GM23338 (cell line): Measurements from ENCODE around the gene PPIA. TPM values are rescaled to one million over a fixed set of nuclear protein-coding genes. Genes with fewer than 3 reads are reported as not detected.

Experiments used
- ATAC-seq: fragments of 200-7000 bp; cut with Tn5 transposase; 3 replicates; pipeline ENCODE4 v1.9.1; 2020
- DNase-seq: peaks from one replicate; pipeline ENCODE4 v3.0.0-alpha.2; 2015; ENCODE audit warnings: low spot score
- H2AFZ ChIP-seq: fragments of 200-600 bp; sonication (generic); 2 replicates; pipeline ENCODE4 v1.8.0; 2016; ENCODE audit warnings: antibody characterized with exemption, mild to moderate bottlenecking, moderate library complexity
- H3F3A ChIP-seq: fragments of 200-600 bp; sonication (generic); replicated peaks from 2 replicates; pipeline ENCODE4 v1.8.0; 2017; ENCODE audit warnings: antibody characterized with exemption, mixed run types, low read depth
- H3K27ac ChIP-seq: fragments of 200-600 bp; sonication (generic); 2 replicates; pipeline ENCODE4 v1.6.1; 2016; ENCODE audit warnings: low read depth
- H3K27me3 ChIP-seq: fragments of 200-600 bp; sonication (generic); 2 replicates; pipeline ENCODE4 v1.8.0; 2016; ENCODE audit warnings: mild to moderate bottlenecking, mixed run types, moderate library complexity; ENCODE audit not compliant: insufficient read depth
- H3K36me3 ChIP-seq: fragments of 200-600 bp; sonication (generic); 2 replicates; pipeline ENCODE4 v1.8.0; 2016; ENCODE audit warnings: mild to moderate bottlenecking; ENCODE audit not compliant: insufficient read depth
- H3K4me1 ChIP-seq: fragments of 200-600 bp; sonication (generic); 2 replicates; pipeline ENCODE4 v1.8.0; 2016; ENCODE audit warnings: mild to moderate bottlenecking, moderate library complexity; ENCODE audit not compliant: insufficient read depth
- H3K4me2 ChIP-seq: fragments of 200-600 bp; sonication (generic); 2 replicates; pipeline ENCODE4 v1.7.1; 2017; ENCODE audit warnings: mixed run types
- H3K4me3 ChIP-seq: fragments of 200-600 bp; sonication (generic); 2 replicates; pipeline ENCODE4 v1.6.1; 2016; ENCODE audit warnings: mixed run types
- H3K79me2 ChIP-seq: fragments of 200-600 bp; sonication (generic); replicated peaks from 2 replicates; pipeline ENCODE4 v1.8.0; 2017; ENCODE audit warnings: mild to moderate bottlenecking; ENCODE audit not compliant: insufficient read depth
- H3K9me2 ChIP-seq: fragments of 200-600 bp; sonication (generic); 2 replicates; pipeline ENCODE4 v1.8.0; 2017; ENCODE audit not compliant: insufficient read depth
- H4K20me1 ChIP-seq: fragments of 200-600 bp; sonication (generic); replicated peaks from 2 replicates; pipeline ENCODE4 v1.8.0; 2017; ENCODE audit warnings: mild to moderate bottlenecking; ENCODE audit not compliant: insufficient read depth
- H3K27ac Mint-ChIP-seq: 2 replicates; pipeline ENCODE4 v1.8.0; 2020; ENCODE audit warnings: inconsistent platforms, mild to moderate bottlenecking, moderate library complexity, mixed read lengths
- H3K27me3 Mint-ChIP-seq: 3 replicates; pipeline ENCODE4 v1.8.0; 2022; ENCODE audit warnings: low read depth, mild to moderate bottlenecking, moderate library complexity, mixed read lengths, inconsistent platforms; ENCODE audit not compliant: insufficient read depth, poor library complexity
- H3K36me3 Mint-ChIP-seq: 3 replicates; pipeline ENCODE4 v1.8.0; 2021; ENCODE audit warnings: low read depth, mild to moderate bottlenecking, inconsistent platforms, moderate library complexity, mixed read lengths
- H3K4me1 Mint-ChIP-seq: 3 replicates; pipeline ENCODE4 v1.8.0; 2020; ENCODE audit warnings: mild to moderate bottlenecking, inconsistent platforms, mixed read lengths
- H3K4me3 Mint-ChIP-seq: 3 replicates; pipeline ENCODE4 v1.8.0; 2021; ENCODE audit warnings: moderate library complexity, mild to moderate bottlenecking, inconsistent platforms, mixed read lengths
- H3K9me3 Mint-ChIP-seq: 3 replicates; pipeline ENCODE4 v1.8.0; 2020; ENCODE audit warnings: moderate library complexity, mild to moderate bottlenecking, inconsistent platforms, mixed read lengths
- CREB1 ChIP-seq: fragments of 250-450 bp; sonication (Bioruptor Pico); IDR thresholded peaks from 2 replicates; pipeline ENCODE4 v1.5.0; 2020; ENCODE audit warnings: low read depth, mild to moderate bottlenecking, moderate library complexity
- ETS1 ChIP-seq: IDR thresholded peaks from 2 replicates; pipeline ENCODE4 v1.6.1; 2016; ENCODE audit warnings: antibody characterized with exemption
- EZH2 ChIP-seq: fragments of 200-600 bp; sonication (generic); IDR thresholded peaks from one replicate; pipeline ENCODE4 v1.8.0; 2017; ENCODE audit warnings: antibody characterized with exemption, mild to moderate bottlenecking, low read depth; ENCODE audit not compliant: unreplicated experiment
- EZH2phosphoT487 ChIP-seq: fragments of 200-600 bp; sonication (generic); IDR thresholded peaks from one replicate; pipeline ENCODE4 v1.8.1; 2018; ENCODE audit warnings: antibody characterized with exemption; ENCODE audit not compliant: unreplicated experiment
- NANOG ChIP-seq: IDR thresholded peaks from 2 replicates; pipeline ENCODE4 v1.6.1; 2016; ENCODE audit warnings: antibody characterized with exemption, borderline replicate concordance
- POLR2AphosphoS5 ChIP-seq: IDR thresholded peaks from 2 replicates; pipeline ENCODE4 v1.6.1; 2016; ENCODE audit warnings: antibody characterized with exemption, low read depth
- REST ChIP-seq: IDR thresholded peaks from one replicate; pipeline ENCODE4 v1.6.1; 2018; ENCODE audit warnings: antibody characterized with exemption; ENCODE audit not compliant: unreplicated experiment
- STAT1 ChIP-seq: IDR thresholded peaks from one replicate; pipeline ENCODE4 v1.6.1; 2016; ENCODE audit warnings: antibody characterized with exemption; ENCODE audit not compliant: unreplicated experiment
- ZNF114 ChIP-seq: fragments of 250-450 bp; sonication (Bioruptor Pico); IDR thresholded peaks from 2 replicates; pipeline ENCODE4 v1.5.0; 2020; ENCODE audit warnings: mild to moderate bottlenecking, moderate library complexity
- ZNF331 ChIP-seq: fragments of 250-450 bp; sonication (Bioruptor Pico); IDR thresholded peaks from 2 replicates; pipeline ENCODE4 v1.5.0; 2020; ENCODE audit warnings: low read depth, mild to moderate bottlenecking, moderate library complexity
- polyA plus RNA-seq: library from polyadenylated mRNA; unstranded; fragments of >200 nt; fragmentation: Nextera tagmentation; extraction: Ambion mirVana; gene quantifications from 2 replicates; pipeline ENCODE4 v1.2.1, GENCODE V29; 2016
- total RNA-seq: library from RNA; depleted of rRNA; stranded (reverse); fragments of >200 nt; shearing (Covaris generic); gene quantifications from 2 replicates; pipeline ENCODE4 v1.2.3, GENCODE V29; 2014
- TF ChIP-seq, protein P1 (sequence below): fragments of 250-450 bp; sonication (Bioruptor Pico); IDR thresholded peaks from 2 replicates; pipeline ENCODE4 v1.5.0; 2020; ENCODE audit warnings: mild to moderate bottlenecking, moderate library complexity

PPIA gene
- total and polyA plus RNA-seq, 2 experiments from 2014 or later: 4,367 to 6,524 TPM

- DNase-seq: no peak
- no peaks in the 10 kb centered on the region; the same call in 1 of the 2 replicates for H3K36me3 ChIP-seq
- H3K4me2 ChIP-seq: no peak overlapping the region
- no peaks in the 10 kb centered on the region for H3K79me2 ChIP-seq
- H3K9me2 ChIP-seq: no peaks in the 10 kb centered on the region
- no peak overlapping the region for H2AFZ ChIP-seq
- H3K4me1 ChIP-seq: peaks cover 16% of the 10 kb centered on the region; the same call in 1 of the 2 replicates
- no peak overlapping the region for H3K4me3 ChIP-seq
- no peak for ATAC-seq
- Mint-ChIP-seq H3K36me3 (peaks cover 30% of the 10 kb centered on the region), H3K9me3 (no peaks in the 10 kb centered on the region), H3K4me1 (peaks cover 21% of the 10 kb centered on the region), H3K27ac (no peak overlapping the region), H3K27me3 (peaks cover 19% of the 10 kb centered on the region), H3K4me3 (no peak overlapping the region)
- TF ChIP-seq NANOG (no peak), POLR2AphosphoS5 (no peak), CREB1 (CRISPR knock-in tag) (no peak), EZH2 (no peak)
- 0 out of 2 replicates have a peak, but pooled peaks cover 3% of the 10 kb centered on the region for H3F3A ChIP-seq
- no peaks in the 10 kb centered on the region for H3K27me3 ChIP-seq
- H3K27ac ChIP-seq: no peak overlapping the region
- H4K20me1 ChIP-seq: peaks cover 7% of the 10 kb centered on the region; the same call in 1 of the 2 replicates
These were observed 26.6 kb upstream of the PPIA start for GRCh38 chr7:44769776-44770294.

DNA sequence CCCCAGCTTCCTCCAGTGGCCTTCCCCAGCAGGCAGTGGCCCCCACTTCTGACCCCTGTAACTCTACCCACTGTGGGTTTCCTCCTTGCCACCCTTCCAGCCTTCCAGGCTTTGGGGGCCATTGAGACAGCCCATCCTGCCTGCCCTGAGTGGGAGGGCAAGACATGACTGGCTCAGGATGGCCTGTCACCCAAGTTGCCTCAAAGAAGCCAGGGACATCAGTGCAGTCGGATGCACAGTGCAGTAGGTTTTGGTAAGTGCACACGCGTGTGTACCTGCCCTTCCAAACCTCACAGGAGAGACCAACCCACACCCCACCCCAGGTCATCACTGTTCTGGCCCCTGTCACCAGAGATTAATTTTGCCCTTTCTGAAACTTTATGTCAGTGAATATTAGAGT, 25.1 kb upstream of the PPIA start:
- Histone ChIP-seq H3K4me2 (no peak overlapping the region), H3F3A (0 out of 2 replicates have a peak, but pooled peaks cover 3% of the 10 kb centered on the region), H3K79me2 (no peaks in the 10 kb centered on the region), H3K27me3 (no peaks in the 10 kb centered on the region), H2AFZ (no peak overlapping the region), H3K4me3 (no peak overlapping the region), H3K36me3 (no peaks in the 10 kb centered on the region), H3K4me1 (peaks cover 16% of the 10 kb centered on the region; the same call in 1 of the 2 replicates), H4K20me1 (peaks cover 7% of the 10 kb centered on the region; the same call in 1 of the 2 replicates), H3K27ac (no peak overlapping the region), H3K9me2 (no peaks in the 10 kb centered on the region)
- no peak overlapping the region for H3K27ac Mint-ChIP-seq
- H3K9me3 Mint-ChIP-seq: no peaks in the 10 kb centered on the region
- H3K4me3 Mint-ChIP-seq: no peak overlapping the region
- peaks cover 19% of the 10 kb centered on the region for H3K36me3 Mint-ChIP-seq
- peaks cover 19% of the 10 kb centered on the region for H3K27me3 Mint-ChIP-seq
- ATAC-seq: no peak
- H3K4me1 Mint-ChIP-seq: peaks cover 21% of the 10 kb centered on the region
- DNase-seq: no peak
- TF ChIP-seq ZNF114 (CRISPR knock-in tag) (no peak), EZH2phosphoT487 (no peak), NANOG (no peak), ETS1 (no peak), CREB1 (CRISPR knock-in tag) (no peak), EZH2 (no peak), STAT1 (no peak), ZNF331 (CRISPR knock-in tag) (no peak), REST (no peak)
- TF ChIP-seq, protein P1, sequence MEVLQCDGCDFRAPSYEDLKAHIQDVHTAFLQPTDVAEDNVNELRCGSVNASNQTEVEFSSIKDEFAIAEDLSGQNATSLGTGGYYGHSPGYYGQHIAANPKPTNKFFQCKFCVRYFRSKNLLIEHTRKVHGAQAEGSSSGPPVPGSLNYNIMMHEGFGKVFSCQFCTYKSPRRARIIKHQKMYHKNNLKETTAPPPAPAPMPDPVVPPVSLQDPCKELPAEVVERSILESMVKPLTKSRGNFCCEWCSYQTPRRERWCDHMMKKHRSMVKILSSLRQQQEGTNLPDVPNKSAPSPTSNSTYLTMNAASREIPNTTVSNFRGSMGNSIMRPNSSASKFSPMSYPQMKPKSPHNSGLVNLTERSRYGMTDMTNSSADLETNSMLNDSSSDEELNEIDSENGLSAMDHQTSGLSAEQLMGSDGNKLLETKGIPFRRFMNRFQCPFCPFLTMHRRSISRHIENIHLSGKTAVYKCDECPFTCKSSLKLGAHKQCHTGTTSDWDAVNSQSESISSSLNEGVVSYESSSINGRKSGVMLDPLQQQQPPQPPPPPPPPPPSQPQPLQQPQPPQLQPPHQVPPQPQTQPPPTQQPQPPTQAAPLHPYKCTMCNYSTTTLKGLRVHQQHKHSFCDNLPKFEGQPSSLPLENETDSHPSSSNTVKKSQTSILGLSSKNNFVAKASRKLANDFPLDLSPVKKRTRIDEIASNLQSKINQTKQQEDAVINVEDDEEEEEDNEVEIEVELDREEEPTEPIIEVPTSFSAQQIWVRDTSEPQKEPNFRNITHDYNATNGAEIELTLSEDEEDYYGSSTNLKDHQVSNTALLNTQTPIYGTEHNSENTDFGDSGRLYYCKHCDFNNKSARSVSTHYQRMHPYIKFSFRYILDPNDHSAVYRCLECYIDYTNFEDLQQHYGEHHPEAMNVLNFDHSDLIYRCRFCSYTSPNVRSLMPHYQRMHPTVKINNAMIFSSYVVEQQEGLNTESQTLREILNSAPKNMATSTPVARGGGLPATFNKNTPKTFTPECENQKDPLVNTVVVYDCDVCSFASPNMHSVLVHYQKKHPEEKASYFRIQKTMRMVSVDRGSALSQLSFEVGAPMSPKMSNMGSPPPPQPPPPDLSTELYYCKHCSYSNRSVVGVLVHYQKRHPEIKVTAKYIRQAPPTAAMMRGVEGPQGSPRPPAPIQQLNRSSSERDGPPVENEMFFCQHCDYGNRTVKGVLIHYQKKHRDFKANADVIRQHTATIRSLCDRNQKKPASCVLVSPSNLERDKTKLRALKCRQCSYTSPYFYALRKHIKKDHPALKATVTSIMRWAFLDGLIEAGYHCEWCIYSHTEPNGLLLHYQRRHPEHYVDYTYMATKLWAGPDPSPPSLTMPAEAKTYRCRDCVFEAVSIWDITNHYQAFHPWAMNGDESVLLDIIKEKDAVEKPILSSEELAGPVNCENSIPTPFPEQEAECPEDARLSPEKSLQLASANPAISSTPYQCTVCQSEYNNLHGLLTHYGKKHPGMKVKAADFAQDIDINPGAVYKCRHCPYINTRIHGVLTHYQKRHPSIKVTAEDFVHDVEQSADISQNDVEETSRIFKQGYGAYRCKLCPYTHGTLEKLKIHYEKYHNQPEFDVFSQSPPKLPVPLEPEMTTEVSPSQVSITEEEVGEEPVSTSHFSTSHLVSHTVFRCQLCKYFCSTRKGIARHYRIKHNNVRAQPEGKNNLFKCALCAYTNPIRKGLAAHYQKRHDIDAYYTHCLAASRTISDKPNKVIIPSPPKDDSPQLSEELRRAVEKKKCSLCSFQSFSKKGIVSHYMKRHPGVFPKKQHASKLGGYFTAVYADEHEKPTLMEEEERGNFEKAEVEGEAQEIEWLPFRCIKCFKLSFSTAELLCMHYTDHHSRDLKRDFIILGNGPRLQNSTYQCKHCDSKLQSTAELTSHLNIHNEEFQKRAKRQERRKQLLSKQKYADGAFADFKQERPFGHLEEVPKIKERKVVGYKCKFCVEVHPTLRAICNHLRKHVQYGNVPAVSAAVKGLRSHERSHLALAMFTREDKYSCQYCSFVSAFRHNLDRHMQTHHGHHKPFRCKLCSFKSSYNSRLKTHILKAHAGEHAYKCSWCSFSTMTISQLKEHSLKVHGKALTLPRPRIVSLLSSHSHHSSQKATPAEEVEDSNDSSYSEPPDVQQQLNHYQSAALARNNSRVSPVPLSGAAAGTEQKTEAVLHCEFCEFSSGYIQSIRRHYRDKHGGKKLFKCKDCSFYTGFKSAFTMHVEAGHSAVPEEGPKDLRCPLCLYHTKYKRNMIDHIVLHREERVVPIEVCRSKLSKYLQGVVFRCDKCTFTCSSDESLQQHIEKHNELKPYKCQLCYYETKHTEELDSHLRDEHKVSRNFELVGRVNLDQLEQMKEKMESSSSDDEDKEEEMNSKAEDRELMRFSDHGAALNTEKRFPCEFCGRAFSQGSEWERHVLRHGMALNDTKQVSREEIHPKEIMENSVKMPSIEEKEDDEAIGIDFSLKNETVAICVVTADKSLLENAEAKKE (CRISPR knock-in tag): no peak
